Glutamatergic neuron (in vitro differentiated cells): ENCODE measurements around the gene MARS1. TPM values are rescaled to one million over a fixed set of nuclear protein-coding genes. Genes with fewer than 3 reads are reported as not detected.
A peak's percentile ranks its signal among the peaks of the same experiment; 100 is the strongest.
"Not testable (repeated sequence)": the region's sequence is repeated elsewhere in the genome, so short reads cannot be mapped to it uniquely, and the experiment has no call there.

Source experiments
- DNase-seq: peaks from one replicate; pipeline ENCODE4 v3.0.0; 2022
- H3K27ac Mint-ChIP-seq: one replicate; pipeline ENCODE4 v1.8.0; 2020; ENCODE audit warnings: mild to moderate bottlenecking, mixed read lengths, inconsistent platforms; ENCODE audit not compliant: unreplicated experiment
- H3K27me3 Mint-ChIP-seq: one replicate; pipeline ENCODE4 v1.8.0; 2020; ENCODE audit warnings: mild to moderate bottlenecking, moderate library complexity, mixed read lengths, inconsistent platforms; ENCODE audit not compliant: unreplicated experiment
- H3K36me3 Mint-ChIP-seq: one replicate; pipeline ENCODE4 v1.8.0; 2020; ENCODE audit warnings: mild to moderate bottlenecking, mixed read lengths, inconsistent platforms; ENCODE audit not compliant: unreplicated experiment
- H3K4me1 Mint-ChIP-seq: one replicate; pipeline ENCODE4 v1.8.0; 2020; ENCODE audit warnings: mild to moderate bottlenecking, low read depth, mixed read lengths, inconsistent platforms; ENCODE audit not compliant: unreplicated experiment
- H3K4me3 Mint-ChIP-seq: one replicate; pipeline ENCODE4 v1.8.0; 2020; ENCODE audit warnings: mild to moderate bottlenecking, mixed read lengths, inconsistent platforms; ENCODE audit not compliant: unreplicated experiment
- H3K9me3 Mint-ChIP-seq: one replicate; pipeline ENCODE4 v1.8.0; 2020; ENCODE audit warnings: mild to moderate bottlenecking, moderate library complexity, mixed read lengths, inconsistent platforms; ENCODE audit not compliant: unreplicated experiment
- CTCF ChIP-seq: fragments of 200-600 bp; sonication (generic); IDR thresholded peaks from one replicate; pipeline ENCODE4 v1.5.0; 2021; ENCODE audit not compliant: partially characterized antibody, unreplicated experiment
- total RNA-seq: library from RNA; stranded (reverse); fragmentation: NEBNext Ultra II Directional; extraction: Animal tissue kit (Norgen Biotek cat#: 25700); gene quantifications from one replicate; pipeline ENCODE4 v1.2.1, GENCODE V29; 2021; ENCODE audit not compliant: unreplicated experiment

The MARS1 gene
- total RNA-seq, 1 donor from 2014 or later, result 870 TPM

- Mint-ChIP-seq H3K9me3 (peaks cover 11% of the 10 kb centered on the region), H3K4me3 (no peak overlapping the region), H3K27me3 (peaks cover 3% of the 10 kb centered on the region), H3K36me3 (peaks cover 19% of the 10 kb centered on the region), H3K4me1 (peaks cover 16% of the 10 kb centered on the region), H3K27ac (peak overlapping the region; percentile 73)
- TF ChIP-seq CTCF, result no peak
- no peak for DNase-seq
These were observed 10.7 kb downstream of the MARS1 start for GRCh38 chr12:57498571-57498970.

GRCh38 chr12:57500213-57500612 lies 12.3 kb downstream of the MARS1 start:
- peaks cover 3% of the 10 kb centered on the region for H3K27me3 Mint-ChIP-seq
- peaks cover 11% of the 10 kb centered on the region for H3K9me3 Mint-ChIP-seq
- H3K27ac Mint-ChIP-seq, result peak overlapping the region; percentile 43
- no peak overlapping the region for H3K4me3 Mint-ChIP-seq
- peaks cover 19% of the 10 kb centered on the region for H3K36me3 Mint-ChIP-seq
- TF ChIP-seq CTCF, result no peak
- no peak for DNase-seq
- peaks cover 16% of the 10 kb centered on the region for H3K4me1 Mint-ChIP-seq

- Mint-ChIP-seq H3K9me3 (peaks cover 11% of the 10 kb centered on the region), H3K36me3 (peaks cover 19% of the 10 kb centered on the region)
- not testable (repeated sequence) for H3K4me3 Mint-ChIP-seq
These were observed 14.6 kb downstream of the MARS1 start for GRCh38 chr12:57502311-57502969.

DNA sequence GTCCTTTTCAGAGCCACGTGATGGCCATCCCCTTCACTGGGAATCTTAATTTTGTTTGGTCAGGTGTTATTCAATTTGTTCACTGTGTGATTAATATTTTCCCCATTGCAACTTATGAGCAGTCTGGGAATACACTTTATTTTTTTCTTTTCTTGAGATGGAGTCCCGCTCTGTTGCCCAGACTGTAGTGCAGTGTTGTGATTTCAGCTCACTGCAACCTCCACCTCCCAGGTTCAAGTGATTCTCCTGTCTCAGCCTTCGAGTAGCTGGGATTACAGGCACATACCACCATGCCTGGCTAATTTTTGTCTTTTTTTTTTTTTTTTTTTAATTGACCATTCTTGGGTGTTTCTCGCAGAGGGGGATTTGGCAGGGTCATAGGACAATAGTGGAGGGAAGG lies 18.7 kb downstream of the MARS1 start:
- H3K27ac Mint-ChIP-seq, result peak overlapping the region; percentile 75
- not testable (repeated sequence) for H3K4me1 Mint-ChIP-seq, DNase-seq, H3K9me3 Mint-ChIP-seq, H3K27me3 Mint-ChIP-seq
- H3K36me3 Mint-ChIP-seq, result peaks cover 17% of the 10 kb centered on the region
- H3K4me3 Mint-ChIP-seq, result peak overlapping the region; percentile 46

More at GRCh38 chr12:57502311-57502969, 14.6 kb downstream of the MARS1 start:
- not testable (repeated sequence) for H3K4me1 Mint-ChIP-seq, DNase-seq, H3K27me3 Mint-ChIP-seq
- H3K27ac Mint-ChIP-seq, result peak overlapping the region; percentile 67

- Mint-ChIP-seq H3K27me3 (peaks cover 10% of the 10 kb centered on the region), H3K9me3 (peaks cover 12% of the 10 kb centered on the region), H3K36me3 (peaks cover 12% of the 10 kb centered on the region)
- not testable (repeated sequence) for DNase-seq, H3K4me3 Mint-ChIP-seq, H3K4me1 Mint-ChIP-seq, H3K27ac Mint-ChIP-seq
These were observed 19.9 kb downstream of the MARS1 start for GRCh38 chr12:57507796-57508195.

DNA sequence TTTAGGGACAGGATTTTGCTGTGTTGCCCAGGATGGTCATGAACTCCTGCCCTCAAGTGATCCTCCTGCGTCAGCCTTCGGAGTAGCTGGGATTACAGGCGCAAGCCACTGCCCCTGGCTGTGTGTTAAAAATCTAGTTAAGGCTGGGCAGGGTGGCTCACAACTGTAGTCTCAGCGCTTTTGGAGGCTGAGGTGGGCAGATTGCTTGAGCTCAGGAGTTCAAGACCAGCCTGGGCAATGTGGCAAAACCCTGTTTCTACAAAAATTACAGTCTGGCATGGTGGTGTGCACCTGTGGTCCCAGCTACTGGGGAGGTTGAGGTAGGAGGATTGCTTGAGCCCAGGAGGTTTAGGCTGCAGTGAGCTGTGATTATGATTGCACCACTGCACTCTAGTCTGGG lies 23.3 kb downstream of the MARS1 start:
- DNase-seq, result no peak
- Mint-ChIP-seq H3K27me3 (peaks cover 13% of the 10 kb centered on the region), H3K27ac (no peak overlapping the region), H3K36me3 (peaks cover 12% of the 10 kb centered on the region), H3K4me1 (peaks cover 2% of the 10 kb centered on the region), H3K9me3 (peaks cover 19% of the 10 kb centered on the region), H3K4me3 (no peak overlapping the region)
- TF ChIP-seq CTCF, result no peak
